ENCODE results near the gene ALK.

ALK gene

DNA sequence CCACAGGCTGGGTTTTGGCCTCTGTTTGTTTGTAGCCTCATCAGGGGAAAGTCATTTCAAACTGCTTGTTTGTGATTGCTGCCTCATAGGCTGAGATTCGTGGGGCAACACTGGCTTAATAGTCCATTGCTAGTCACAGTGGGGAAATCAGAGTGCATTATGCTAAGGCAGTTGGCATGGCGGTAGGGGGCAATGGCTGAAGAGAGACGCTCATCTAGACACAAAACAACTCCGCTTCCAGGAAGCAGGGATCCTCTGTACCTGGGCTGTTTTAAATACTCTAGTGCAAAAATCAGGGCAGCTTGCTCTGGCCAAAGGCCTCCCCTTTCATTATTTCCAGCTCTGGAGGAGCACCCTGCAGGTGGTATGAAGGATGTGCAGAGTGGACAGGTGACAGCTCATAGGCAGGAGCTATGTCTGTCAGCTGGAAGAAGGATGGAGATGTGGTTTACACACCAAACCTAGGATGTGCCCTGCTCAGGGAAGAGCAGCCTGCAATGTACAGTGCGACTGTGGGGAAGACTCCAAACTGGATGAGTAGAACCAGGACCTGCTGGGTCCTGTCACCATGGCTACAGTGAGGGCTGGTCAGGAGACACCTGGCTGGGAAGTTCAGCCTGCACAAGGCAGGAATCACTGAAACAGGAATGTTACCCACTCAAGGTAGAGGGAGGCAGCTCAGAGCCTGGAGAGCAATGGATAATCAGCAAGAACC lies 571.9 kb downstream of the ALK start:
- DNase-seq = no peak

DNA sequence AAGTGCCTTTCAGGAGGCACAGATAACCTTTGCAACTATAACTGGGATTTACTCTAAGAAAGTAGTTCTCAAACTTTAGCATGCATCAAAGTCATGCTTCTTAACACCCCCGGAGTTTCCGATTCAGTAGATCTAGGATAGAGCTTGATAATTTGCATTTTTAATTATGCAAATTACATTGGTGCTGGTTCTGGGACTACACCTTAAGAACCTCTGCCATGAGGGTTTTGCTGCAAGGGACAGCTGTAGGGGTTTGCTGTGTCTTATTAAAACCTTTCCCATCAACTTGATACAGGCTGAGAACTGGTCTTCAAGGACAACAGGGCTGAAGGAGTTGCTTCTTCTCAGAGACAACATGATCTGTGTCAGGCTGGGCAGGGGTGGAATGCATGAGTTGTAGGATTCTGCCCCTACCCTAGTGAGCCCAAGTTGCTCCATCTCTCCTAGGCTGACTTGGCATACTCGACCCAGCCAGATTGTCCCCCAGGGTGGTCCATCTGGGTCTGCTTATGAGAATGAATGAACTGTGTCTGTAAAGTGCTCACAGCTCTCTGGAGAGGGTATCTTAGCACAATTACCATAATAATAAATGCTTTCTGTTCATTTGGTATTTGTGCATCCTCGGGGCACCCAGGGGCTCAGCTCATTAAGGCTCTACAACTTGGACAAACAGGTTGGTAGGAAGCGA lies 573.5 kb downstream of the ALK start:
- no peak for DNase-seq

DNA sequence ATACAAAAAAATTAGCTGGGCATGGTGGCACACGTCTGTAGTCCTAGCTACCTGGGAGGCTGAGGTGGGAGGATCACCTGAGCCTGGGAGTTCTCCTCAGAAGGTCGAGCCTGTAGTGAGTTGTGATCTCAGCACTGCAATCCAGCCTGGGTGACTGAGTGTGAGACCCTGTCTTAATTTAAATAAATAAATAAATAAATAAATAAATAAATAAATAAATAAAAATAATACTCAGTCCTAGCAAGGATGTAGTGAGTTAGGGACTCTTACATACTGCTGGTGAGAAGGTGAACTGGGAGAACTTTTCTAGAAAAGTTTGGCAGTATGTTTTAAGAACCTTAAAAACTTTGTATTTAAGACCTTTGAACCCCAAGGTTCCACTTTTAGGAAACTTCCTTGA lies 576.1 kb downstream of the ALK start:
- no peak for DNase-seq

DNA sequence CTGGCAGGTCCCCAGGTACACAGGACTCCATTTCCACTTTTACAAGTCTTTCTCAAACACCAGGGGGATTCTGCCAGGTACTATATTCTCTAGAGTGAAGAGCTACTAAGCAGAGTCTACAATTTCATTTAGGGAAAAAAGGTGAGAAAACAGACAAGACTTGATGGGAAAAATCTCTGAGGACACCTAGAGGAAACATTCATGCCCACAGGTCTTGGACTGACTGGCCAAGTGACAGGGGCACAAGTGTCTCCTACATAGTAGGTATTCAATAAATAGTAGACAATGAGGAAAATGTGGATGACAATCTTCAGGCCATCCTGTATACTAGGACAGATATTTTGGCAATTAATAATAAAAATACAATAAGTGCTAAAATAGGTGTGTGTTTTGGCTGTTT lies 577.6 kb downstream of the ALK start:
- DNase-seq = no peak

DNA sequence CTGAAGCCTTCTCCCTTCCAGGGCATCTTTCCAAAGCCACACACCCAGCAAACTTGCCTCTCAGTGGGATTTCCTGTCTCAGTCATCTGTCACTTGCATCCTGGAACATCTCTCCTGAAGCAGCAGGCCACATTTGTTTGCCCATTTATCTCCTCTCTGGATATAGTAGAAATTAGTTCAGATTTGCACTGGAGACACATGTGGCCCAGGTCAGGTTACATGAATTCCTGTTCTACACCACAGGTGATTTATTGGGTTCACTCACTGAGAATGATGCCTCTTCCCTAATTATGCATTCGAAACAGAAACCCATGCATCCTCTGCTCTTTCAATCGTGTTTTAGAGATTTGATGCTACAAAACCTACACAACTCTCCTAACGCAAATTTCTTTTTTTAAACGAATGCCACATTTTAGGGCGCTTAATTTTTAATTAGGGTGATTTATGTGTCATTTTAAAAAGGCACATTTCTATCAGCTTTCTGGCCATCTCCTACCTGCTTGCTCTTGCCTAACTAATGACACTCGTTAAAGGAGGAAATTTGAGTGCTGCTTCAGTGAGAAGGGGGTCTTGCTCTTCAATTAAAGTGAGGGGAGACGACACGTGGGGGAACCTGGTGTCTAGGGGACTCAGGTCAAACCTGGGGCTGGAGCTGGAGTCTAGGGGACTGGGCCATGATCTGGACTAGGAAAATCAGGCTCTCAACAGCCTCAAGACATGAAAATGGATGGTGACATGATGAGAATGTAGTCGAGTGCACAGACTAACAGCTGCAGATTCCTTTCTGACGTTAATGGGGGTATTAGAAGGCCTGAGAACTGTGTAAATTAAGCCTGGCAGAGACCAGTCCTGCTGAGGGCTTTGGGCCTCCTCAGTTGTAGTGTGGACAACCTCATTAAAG lies 584.8 kb downstream of the ALK start:
- DNase-seq = peak; percentile 42

DNA sequence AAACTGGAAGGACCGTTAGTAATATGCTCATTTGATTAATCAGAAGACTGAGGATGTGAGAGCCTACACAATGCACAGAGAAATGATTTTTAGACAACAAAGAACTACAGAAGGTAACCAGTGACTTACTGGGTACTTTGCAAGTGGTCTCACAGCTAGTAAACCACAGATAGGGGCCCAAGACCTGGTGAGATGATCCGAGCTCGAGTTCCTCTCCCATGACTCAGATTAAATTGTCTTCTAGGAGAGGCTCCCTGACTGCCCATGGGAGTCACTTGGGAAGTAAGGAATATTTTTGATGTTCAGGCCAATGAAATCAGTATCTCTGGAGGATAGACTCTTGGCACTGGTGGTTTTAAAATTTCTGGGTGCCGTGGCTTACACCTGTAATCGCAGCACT lies 586.0 kb downstream of the ALK start:
- peak; percentile 48 for DNase-seq

DNA sequence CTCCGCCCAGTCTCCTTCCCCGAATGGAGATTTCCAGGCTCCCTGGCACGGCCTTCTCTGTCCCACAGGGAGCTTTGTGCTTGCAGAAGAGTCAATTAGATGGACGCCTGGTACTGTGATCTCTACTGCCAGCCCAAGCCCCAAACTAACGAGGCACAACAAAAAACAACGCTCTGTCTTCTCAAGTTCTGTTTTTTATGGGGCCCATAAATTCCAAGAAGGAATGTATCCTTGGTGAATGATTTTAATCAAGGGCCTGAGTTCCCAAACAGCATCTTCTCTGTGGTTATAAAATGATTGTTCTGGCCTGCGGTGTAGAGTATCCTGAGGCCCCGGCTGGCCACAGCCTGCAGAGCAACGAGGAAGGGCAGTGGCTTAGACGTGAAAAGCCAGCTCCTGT lies 586.7 kb downstream of the ALK start:
- DNase-seq = no peak

DNA sequence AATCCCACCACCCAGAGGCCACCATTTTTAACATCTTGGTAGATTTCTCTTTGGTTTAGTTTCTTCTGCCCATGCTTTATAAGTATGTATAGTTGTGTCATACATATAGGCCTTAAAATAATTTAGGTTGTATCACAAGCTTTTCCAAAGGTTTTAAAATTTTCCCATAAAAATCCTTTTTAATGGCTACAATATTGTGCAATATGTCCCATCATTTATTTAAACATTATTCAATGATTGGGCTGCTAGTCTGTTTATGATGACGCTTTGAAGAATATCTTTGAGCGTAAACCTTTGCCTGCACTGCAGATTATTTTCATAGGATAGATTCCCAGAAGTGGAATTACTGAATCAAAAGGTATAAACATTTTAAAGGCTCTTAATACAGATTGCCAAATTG lies 588.8 kb downstream of the ALK start:
- no peak for DNase-seq

DNA sequence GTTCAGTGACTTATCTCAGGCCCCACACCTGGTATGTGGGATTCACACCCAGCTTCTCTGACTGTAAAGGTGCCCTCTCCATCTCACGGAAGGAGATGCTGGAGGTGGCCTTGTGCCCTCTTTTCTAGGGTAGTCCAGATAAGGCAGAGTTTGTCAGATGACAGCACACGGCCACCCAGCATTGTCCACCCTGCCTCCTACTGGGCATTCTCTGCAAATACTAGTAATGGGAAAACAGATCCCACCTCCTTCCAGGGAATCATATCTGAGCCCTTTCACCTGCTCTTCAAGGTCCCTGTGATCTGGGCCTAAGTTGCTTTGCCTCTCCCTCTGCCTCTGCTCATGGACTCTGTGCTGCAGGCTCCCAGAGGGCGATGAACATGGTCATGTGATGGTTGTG lies 591.5 kb downstream of the ALK start:
- no peak for DNase-seq

DNA sequence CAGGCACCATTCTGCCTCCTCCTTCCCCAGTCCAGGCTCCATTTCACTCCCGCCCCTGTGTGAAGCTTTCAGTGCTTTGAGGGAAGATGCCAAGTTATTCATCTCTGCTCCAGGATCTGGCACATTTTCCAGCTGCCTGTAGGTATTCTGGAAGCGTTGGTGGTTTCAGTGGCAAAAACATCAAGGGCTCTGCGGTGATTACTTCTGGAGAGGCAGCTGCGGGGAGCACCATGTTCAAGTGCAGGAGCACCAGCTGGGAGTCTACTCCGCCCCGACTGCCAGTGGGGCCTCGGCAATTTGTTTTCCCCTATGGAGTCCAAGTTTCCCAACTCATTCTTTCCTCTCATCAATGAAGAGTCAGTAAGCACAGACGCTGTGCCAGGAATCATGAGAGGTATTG lies 594.5 kb downstream of the ALK start:
- peak; percentile 27 for DNase-seq

DNA sequence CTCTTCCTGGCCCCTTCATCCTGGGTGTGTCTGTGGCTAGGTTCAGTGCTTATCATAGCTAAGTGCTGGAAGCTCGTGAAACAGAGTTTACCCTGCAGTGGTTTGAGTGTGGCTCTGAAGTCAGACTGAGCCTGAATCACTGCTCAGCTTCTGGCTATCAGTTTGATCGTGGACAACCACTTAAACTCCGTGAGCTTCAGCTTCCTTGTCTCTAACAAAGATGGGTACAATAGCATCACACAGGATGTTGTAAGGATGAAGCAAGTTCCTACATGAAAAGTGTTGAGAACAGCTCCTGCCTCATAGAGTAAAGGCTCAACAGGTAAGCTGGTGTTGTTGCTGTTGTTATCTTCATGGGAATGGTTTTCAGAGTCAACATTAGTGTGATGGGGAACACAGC lies 595.8 kb downstream of the ALK start:
- DNase-seq = no peak

DNA sequence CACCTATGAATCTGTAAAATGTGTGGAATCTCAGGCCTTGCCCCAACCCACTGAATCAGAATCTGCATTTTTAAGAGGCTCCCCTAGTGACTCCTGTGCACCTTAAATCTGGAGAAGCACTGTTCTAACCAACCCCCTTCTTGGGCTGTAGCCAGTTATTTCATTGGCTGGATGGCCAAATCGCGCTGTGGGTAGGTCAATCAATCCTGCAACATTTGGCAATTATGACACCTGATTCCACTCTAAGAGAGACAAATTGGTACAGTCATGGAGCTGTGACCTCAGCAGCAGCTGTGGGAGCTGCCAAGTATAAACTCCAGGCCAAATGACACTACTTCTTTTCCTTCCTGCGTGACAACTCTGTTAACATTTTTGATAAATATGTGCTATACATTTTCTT lies 597.4 kb downstream of the ALK start:
- DNase-seq = peak; percentile 83

DNA sequence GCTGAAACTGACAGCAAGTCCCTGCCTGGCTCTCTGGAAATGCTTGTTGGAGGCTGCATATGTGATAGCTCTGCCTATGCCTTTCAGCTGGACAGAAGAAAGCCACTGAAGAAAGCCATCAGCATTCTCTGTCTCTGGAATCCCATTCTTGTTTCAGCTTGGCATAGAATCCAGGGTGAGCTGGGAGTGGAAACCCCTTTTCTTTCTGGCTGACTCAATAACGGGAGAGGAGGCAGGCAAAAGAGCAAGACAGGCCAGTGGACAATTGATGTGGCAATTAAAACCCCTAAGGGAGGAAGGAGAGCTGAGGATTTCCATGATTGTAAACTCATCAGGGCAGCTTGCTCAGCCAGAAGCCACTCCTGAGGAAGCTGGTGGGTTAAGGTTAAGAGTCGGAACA lies 598.1 kb downstream of the ALK start:
- no peak for DNase-seq

DNA sequence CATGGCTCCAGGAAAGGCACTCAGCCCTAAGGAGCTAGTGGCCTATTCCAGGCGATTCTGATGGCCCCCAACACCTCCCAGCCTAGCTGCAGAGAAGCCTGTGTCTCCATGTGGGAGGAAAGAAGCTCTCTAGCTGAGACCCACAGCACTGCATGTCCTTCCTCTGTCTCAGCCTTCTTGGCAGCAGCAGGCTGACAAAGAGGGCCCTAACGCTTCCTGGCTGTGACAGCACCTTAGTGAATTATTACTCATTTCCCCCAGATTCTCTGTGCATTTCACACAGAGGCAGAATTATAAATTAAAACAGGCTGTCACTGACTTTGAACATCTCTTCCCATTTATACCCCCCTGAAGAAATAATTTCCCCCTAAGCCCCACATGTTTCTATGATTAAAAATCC lies 599.4 kb downstream of the ALK start:
- DNase-seq = peak; percentile 93

DNA sequence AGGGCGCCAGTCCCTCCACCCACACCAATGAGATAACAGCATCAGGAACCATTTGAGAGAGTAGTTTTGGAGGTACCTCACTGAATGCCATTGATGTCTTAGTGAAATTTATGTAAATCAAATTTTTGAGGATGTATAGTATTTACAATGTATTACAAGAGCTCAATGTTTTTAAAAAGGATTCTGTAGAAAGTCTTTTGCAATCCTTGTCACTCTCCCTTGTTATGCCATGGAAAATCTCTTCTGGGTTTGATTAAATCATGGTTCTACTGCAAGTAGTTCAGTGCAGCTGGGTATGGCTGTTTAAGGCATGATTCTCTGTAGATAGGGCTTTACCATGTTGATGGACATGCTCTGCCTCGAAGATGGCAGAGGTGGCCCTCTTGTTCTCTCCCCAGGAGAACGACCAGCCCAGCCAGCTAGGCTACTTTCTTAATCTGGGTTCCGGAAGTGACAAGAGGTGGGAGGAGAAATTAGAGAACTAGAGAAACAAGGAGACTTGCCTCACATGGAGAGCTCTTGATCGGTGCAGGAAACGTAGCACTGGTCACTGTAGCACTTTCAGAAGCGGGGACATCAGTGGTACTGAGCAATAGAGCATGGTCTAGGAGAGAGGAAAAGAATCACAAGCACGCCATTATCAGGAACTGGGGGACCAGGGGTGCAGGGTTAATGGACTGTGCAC lies 603.4 kb downstream of the ALK start:
- no peak for DNase-seq

DNA sequence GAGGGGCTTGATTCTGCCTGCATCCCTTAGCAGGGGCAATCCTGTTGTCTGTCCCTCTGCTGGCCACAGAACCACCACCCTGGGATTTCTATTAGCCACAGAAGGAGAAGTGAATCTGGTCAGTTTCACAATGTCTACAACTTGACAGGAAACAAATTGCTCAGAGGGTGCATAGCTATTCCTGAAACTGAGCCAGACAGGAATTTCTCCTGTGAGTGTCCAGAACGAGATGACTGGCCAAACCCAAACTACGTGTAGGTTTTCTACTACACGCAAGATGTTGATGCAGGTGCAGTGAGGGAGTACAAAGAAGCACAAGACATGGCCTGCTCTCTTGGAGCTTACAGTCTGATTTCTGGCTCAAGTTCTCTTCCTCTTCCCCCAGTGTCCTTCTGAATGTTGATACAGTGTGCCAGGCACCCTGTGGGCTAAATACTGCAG lies 604.3 kb downstream of the ALK start:
- peak; percentile 61 for DNase-seq

DNA sequence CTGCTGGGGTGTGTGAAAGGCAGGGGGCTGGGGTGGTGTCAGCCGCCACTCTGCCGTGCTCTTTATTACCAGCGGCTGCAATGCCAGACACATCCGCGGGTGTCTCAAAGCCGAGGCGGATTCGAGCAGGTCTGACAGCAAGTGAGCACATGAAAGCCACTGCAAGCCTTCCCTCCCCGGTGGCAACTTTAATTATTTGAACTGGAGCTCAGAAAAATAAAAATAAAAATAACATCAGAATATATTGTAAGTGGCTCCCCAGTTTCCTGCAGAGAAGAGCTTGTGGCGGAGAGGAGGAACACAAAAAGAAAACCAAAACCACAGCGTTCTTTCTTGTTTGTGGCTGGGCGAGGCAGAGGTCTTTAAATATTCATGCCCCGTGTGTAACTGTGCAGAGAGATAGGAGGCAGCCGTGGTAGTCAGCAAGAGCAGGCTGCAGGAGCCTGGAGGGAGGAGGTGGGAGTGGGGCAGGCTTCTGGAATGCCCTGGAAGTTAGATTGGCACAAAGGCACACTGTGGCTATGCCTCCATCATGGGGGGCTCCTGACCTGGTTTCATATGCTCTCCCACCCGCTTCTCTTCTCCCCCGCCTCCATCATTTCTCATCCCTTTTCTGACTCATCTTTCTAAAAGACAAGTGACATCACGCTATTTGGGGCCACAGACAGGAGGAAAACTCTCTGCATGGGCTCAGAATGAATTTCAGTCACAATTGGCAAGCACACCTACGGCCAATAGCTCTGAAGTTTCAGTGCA lies 606.4 kb downstream of the ALK start:
- peak; percentile 58 for DNase-seq

DNA sequence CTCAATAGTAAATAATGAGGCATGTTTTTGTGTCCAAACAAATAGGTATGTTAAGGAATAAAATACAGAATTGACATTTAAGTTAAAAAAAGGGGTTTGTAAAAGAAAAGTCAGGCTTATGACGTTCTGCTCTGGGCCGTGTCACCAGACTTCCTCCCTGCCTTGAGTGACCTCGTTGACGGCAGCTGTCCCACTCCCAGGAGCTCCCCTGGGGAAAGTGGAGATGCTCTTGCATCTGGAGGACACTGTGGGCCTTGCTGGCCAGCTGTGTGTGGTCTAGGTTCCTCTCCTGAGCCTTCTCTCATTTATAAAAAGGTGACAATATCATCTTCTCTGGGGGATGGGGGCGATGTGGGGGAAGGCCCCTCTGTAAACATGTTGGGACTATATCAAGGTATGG lies 609.9 kb downstream of the ALK start:
- DNase-seq = no peak

DNA sequence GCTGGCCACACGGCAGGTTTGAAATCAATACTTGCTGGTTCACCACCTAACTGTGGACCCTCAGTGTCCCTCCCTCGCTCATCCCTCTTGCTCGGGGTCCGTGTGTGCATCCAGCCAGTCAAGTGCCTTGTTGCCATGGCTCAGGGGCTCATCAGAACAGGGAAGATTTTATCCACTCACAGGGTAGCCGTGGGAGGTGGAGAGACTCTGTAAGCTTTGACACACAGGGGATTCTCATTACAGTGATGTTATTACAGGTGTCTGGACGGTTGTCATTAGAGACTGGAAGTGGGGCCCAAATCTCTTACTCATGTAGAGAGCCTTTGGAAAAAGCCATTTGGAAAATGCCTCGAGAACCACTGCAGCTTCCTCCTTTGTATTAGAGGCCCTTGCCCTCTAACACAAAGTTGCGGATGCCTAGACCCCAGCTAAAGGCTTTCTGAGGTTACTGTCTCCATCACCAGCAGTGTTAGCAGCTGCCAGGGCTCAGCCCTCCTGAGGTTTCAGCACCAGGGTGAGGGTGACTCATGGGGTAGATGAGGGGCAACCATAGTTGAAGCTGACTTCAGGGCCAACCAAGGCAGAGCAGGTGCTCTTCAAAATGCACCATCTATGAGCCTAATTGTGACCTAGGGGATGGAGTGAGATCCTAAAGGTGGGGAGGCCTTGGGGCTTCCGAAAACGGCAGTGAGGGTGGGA lies 610.6 kb downstream of the ALK start:
- DNase-seq = no peak

DNA sequence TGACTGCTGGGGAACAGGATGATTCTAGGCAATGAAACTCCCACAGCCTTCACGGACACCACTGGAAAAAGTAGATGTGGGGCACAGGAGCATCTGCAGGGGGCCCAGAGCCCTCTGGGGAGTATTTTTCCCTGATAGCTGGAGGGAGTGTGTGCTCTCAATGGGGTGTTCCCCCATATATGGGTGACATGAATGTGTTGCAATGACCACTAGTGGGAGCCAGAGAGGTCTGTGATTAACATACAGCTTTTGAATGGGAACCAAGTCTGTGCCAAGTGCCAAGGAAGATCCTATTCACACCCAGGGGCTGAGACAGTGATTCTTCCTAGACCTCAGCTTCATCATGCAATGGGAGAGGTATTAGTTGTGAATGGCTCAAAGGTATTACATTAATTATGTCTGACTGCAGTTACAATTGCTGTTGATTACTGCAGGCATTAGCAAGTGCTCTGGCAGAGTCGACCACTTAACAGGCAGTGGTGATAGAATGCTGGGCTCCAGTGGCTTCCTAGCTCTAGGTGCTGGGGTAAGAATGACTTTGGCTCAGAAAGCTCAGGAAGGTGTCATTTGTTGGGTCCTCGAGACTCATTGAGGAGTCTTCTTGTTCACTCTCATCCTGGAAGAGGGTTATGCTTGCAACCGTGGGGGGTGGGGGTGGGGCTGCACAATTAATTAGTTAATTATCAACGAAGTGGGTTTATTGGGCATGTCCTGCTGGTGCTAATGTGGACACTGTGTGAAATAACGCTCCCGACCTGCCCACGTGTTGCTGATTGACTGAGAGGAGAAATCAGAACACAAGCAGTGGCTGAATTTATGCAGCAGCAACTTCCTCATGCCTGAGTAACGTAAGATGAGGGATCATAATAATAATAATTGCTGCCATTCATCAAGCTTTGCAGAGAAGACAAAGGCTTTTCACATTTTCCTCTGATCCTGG lies 612.0 kb downstream of the ALK start:
- peak; percentile 69 for DNase-seq

DNA sequence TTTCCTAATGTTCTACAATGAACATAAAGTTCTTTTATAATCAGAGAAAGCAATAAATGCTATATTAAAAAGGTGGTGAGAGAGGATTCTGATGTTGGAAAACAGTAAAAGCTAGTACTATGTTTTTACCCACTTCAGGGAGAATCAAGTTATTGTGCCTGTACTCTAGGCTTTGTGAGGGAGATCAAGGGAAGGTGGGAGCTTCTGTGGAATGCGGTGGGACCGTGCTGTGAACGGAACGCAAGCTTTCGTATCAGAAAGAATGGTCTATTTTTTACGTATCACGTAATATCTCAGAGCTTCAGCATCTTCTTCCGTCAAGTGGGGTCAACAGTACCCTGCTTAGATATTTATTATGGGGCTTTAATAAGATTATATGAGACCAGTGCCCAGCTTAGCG lies 613.0 kb downstream of the ALK start:
- no peak for DNase-seq

Data from fibroblast of skin of right biceps (primary cell).